GM18505 (cell line): ENCODE results near the gene ZNF385B.

Experiments used
- ATAC-seq: cut with Tn5 transposase; IDR thresholded peaks from one replicate; pipeline ENCODE4 v1.9.1; 2021; ENCODE audit not compliant: unreplicated experiment
- POLR2A ChIP-seq: IDR thresholded peaks from 4 replicates; pipeline ENCODE4 v1.6.1; 2011; ENCODE audit warnings: borderline replicate concordance; ENCODE audit not compliant: insufficient read depth, insufficient read length; ENCODE audit errors: extremely low read depth

Gene ZNF385B

GRCh38 chr2:179455824-179456223 is 405.6 kb downstream of the ZNF385B start:
- TF ChIP-seq POLR2A = no peak
- no peak for ATAC-seq

GRCh38 chr2:179455172-179455524 is 406.3 kb downstream of the ZNF385B start:
- ATAC-seq = no peak
- no peak for TF ChIP-seq POLR2A

- no peak for ATAC-seq
- no peak for TF ChIP-seq POLR2A
Measured at GRCh38 chr2:179454443-179455171, 406.8 kb downstream of the ZNF385B start.

- no peak for ATAC-seq
- TF ChIP-seq POLR2A = no peak
Measured at GRCh38 chr2:179449010-179449409, 412.4 kb downstream of the ZNF385B start.

- ATAC-seq = no peak
- no peak for TF ChIP-seq POLR2A
Measured at GRCh38 chr2:179447839-179448447, 413.5 kb downstream of the ZNF385B start.

- no peak for TF ChIP-seq POLR2A
- ATAC-seq = no peak
Measured at GRCh38 chr2:179447421-179447820, 414.0 kb downstream of the ZNF385B start.

- no peak for ATAC-seq
- TF ChIP-seq POLR2A = no peak
Measured at GRCh38 chr2:179446476-179447141, 414.8 kb downstream of the ZNF385B start.

GRCh38 chr2:179444056-179444455 is 417.4 kb downstream of the ZNF385B start:
- no peak for ATAC-seq
- TF ChIP-seq POLR2A = no peak

GRCh38 chr2:179443180-179443579 is 418.2 kb downstream of the ZNF385B start:
- ATAC-seq = no peak
- no peak for TF ChIP-seq POLR2A

GRCh38 chr2:179442206-179442605 is 419.2 kb downstream of the ZNF385B start:
- no peak for TF ChIP-seq POLR2A
- ATAC-seq = no peak

GRCh38 chr2:179441551-179441950 is 419.9 kb downstream of the ZNF385B start:
- no peak for TF ChIP-seq POLR2A
- ATAC-seq = no peak

- no peak for TF ChIP-seq POLR2A
- no peak for ATAC-seq
Measured at GRCh38 chr2:179440642-179441251, 420.7 kb downstream of the ZNF385B start.

GRCh38 chr2:179438654-179439053 is 422.8 kb downstream of the ZNF385B start:
- TF ChIP-seq POLR2A = no peak
- ATAC-seq = no peak
